NCI-H2227 treated with DMSO at 0.1 percent for 48 hours (cell line): ENCODE results near the gene MEF2A.

Experiments used
- DNase-seq: peaks from one replicate; lab custom pipeline; 2025; lab: John Stamatoyannopoulos, UW

The MEF2A gene

DNA sequence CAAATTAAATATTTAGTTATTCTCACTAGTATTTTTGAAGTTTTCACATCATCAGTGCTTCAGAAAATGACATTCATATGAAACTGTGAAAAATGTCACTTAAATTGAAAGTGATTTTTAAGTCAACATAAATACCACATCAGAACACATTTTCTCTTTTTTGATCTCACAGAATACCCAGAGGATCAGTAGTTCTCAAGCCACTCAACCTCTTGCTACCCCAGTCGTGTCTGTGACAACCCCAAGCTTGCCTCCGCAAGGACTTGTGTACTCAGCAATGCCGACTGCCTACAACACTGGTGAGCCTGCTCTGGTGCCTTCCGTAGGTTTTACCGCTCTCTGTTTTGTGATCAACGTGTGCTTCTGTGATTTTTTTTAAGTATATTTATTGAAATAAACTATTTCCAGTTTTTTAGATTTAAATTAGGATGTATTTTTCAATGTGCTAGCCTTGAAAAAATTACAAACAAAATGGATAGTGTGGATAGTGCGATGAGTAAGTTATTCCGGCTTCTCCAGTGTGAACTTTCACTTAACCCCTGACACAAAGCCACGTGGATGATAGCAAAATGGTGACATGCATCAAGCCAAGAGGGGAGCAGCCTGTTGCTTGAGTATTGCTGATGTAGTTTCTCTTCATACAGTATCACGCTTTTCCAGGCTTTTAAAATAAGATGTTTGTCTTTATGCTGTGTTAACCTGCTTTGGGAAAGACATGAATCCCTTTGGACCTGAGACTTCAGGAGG lies 140.9 kb downstream of the MEF2A start:
- DNase-seq, result no peak

DNA sequence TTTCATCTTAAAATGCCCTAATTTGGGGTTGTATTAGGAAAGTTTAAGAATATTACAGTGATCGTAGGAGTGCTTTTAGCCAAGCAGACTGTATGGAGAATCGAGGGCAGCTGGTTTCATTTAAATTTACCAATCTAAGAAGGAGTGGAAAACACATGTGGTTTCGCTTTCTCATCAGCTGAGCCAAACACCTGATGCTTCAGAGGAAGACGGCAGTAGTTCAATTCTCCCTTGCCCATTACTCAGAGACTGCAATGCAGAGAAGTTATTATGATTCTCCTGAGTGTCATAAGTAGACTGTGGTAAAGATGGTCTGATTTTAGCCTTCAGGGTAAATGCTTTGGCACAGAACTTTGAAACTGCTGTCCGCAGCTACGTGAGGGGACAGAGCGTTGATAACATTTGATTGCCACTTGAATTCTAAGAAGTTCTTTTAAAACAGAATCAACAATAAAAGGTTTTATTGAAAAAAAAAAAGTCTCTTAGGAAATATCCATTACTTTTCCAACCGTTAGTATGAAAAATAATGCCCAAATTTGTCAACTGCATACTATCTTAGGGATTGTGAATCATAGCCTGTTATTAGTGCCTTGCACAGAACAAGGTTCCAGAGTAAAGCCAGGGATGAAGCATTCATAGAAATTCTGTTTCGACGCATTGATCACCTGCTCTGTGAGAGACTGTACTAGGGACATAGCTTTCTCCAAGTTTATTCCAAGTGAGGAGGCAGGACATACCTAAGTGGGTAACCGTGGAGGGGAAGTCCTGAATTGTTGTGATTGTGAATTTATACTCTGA lies 141.9 kb downstream of the MEF2A start:
- no peak for DNase-seq

DNA sequence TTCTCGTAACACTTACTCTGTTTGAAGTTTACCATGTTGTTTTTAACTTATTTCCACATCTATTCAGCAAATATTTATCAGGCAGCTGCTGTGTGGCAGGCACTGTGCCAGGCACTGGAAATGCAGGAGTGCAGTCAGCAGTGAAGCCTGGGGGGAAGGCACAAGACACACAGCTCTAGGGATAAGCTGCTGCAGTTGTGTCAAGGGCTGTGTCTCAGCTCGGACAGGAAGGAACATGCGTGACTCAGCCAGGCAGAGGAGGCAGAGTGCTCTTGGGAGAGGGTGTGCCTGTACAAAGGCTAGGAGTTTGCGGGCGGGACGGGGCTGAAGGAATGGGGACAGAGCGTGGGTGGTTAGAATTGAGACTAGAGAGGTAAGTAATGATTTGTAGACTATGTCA lies 142.8 kb downstream of the MEF2A start:
- no peak for DNase-seq

DNA sequence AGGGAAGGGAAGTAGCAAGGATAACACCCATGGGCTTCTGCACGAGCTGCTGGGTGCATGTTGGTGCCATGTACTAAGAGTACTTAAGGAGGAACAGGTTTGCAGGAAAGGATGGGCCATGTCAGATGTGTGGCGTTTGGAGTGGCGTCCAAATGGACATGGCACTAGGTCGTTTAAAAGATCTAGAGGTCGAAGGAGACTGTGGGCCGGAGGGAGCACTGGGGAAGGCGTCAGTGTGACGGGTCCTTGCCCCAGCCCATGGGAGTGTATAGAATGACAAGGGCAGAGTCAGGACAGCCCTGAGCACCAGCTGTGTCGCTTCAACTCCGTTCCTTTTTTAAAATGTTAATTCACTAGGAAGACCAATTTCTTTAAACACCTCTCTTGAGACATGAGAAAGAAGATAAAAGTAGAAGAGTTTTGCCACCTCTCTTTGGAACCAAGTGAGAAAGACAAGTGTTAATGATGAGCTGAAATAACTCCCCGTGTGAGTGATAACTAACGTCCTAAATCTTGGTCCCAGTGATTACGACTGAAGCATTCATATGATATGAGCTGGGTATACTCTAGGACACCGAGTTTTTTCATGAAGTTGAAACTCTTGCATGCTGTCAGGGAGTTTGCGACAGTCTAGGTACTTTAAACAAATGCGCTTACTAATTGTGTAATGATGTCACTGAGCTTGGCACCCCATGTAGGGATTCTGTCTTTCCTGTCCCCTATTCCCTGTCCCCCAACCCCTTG lies 143.6 kb downstream of the MEF2A start:
- no peak for DNase-seq

DNA sequence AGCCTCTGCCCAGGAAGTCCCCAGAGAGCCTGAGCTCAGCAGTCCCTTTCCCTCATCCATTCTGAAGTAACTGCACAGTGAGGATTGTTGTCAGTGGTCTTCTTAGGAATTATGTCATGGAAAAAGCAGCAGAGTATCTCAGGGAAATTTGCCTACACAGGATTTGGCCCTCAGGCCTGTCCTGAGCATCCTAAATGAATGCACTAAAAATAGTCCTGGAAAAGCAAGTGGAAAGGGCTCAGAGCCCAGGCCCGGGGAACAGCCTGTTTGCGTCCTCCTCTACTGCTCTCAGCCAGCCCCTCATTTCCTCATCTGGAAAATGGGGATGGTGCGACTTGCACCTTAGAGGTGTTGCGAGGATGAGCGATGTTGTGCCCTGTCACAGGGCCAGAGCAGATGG lies 145.8 kb downstream of the MEF2A start:
- no peak for DNase-seq

DNA sequence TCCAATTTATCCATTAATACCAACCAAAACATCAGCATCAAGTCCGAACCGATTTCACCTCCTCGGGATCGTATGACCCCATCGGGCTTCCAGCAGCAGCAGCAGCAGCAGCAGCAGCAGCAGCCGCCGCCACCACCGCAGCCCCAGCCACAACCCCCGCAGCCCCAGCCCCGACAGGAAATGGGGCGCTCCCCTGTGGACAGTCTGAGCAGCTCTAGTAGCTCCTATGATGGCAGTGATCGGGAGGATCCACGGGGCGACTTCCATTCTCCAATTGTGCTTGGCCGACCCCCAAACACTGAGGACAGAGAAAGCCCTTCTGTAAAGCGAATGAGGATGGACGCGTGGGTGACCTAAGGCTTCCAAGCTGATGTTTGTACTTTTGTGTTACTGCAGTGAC lies 146.6 kb downstream of the MEF2A start:
- DNase-seq, result no peak

DNA sequence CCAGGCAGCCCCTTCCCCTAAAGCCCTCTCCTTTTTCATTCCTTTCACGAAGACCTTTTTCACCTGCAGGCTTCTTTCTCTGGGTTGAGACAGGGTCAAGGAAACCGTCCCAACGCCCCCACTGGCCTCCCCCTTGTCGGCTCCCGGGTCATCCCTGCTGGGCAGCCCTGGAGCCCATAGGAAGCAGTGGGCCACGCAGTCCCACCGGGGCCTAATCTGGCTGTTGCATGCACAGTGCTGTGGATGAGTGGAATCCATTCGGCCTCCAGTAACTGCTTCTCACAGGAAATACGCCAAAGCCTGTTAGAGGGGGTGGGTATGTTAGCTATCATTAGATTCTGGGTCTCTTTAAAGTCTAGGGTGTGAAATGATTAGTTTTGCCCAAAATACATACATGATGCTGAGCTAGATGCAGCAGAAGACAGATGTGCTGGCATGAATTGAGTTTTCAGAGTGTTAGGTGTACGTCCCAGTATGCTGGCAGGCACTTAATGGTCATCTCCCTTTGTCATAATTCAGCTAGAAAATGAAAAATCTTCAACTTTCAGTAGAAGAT lies 150.8 kb downstream of the MEF2A start:
- DNase-seq, result no peak

DNA sequence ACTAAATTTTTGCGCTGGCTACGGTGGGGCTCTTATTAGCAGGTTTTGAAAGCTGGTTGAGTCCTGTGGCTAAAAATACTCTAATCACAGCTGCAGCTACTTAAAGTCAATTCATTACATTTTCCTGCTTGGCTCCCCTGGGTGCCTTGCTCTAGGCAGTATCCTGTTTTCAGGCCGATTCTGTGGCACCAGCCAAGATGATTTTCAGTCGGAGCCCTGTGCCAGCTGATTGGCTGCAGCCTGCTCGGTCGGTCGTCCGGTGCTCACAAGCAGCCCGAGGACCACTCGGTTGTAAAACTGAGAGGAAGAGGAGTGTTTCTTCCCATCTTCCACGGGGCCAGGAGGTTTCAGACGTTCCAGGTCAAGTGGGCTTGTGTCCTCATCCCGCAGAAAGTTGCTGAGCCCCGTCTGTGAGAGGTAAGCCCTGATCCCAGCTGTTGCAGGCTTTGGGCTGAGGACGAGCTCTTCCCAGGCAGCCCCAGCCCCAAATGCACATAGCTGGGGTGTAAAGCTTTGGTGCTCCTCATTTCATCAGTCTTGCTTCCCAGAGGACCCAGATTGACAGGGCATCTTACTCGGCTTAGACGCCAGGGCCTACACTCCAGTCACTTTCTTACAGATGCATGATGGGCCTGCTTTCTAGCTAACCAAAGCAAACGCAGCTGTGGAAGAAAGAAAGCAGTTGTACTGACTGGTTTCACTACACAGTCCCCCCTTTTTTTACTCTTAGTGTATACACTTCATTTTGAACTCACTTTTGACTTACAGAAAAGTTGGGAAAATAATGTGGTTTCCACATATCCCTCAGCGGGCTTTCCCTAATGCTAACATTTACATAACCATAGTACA lies 151.6 kb downstream of the MEF2A start:
- peak; percentile 9 for DNase-seq

DNA sequence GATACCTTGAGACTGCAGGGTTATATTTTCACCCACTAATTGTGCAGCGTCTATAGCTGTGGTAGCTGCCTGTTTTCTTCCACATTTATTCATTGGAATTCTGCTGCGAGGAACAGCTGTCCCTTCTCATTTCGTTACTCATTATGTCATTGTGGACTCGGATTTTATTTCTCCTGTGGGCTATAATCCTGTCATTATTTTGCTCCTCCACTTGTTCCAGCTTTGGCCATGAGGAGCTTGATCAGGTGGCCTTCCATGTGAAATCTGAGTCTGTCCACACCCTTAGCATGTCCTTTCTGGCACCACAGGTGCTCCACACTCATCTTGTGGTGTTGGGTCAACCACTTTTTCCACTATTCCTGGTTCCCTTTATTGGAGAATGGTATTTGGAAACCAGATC lies 152.6 kb downstream of the MEF2A start:
- no peak for DNase-seq

DNA sequence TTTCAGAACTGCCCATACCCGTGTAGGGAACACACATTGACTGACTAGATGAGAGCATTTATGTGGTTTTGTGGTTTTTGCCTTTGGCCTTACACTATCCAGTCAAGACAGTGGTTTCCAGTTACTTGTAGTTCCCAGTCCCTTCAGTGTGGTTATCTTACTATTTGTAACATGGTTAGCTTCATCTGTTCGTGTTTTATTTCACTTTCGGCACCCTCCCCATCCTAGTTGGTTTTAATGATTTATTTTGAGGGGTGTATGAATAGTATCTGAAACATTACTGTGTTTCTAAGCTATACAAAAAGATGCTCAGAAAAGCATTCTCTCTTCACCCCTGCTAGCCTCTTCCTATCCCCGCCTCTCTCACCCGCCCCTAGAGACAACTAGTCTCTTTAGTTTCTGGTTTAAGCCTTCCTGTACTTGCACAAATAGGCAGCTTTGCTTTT lies 153.3 kb downstream of the MEF2A start:
- DNase-seq, result no peak

DNA sequence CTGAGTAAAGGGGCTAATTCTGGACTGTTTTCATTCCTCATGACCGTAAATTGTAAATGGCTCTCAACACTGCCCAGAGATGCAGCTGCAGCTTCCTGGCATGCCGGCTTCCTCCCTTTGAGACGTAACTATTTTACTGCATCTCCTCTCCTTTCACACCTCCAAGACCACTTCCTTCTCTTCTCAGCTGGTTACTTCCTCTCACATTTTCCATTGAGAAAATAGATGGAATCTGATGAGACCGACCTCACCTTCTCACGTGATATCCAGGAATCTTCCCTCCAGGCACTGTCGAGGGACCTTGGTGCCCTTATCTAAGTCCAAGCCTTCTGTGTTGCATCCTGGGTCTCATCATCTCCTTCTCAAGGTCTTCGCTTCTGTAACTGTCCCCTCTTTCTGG lies 154.7 kb downstream of the MEF2A start:
- DNase-seq, result no peak

DNA sequence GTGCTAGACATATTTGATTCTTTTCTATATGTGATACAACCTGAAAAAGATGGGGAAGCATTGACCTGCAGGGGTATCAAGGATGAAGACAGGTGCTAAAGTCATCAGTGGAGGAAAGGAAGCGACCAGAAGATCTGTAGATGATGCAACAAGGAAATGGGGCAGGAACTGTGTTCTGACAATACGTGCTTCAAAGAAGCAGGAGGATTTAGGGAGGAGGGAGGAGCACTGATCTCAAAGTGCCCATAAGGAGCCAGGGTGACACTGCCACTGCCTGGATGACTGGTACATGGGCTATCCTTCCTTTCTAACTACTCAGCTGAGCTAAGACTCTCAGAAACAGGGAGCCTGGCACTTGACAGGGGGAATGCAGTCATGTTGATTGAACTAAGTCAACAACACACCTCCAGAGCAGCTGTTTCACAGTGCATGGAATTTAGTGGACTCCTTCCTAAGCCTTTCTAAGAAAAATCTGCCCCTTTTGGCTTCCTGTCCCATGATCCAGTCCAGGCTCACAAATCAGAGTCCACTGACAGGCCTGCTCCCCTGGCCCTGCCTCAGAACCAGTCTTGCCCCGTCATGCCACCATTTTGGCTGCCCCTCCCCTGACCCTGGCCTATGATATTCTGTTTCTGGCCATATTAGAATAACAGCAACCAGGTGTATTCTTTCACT lies 155.5 kb downstream of the MEF2A start:
- no peak for DNase-seq

DNA sequence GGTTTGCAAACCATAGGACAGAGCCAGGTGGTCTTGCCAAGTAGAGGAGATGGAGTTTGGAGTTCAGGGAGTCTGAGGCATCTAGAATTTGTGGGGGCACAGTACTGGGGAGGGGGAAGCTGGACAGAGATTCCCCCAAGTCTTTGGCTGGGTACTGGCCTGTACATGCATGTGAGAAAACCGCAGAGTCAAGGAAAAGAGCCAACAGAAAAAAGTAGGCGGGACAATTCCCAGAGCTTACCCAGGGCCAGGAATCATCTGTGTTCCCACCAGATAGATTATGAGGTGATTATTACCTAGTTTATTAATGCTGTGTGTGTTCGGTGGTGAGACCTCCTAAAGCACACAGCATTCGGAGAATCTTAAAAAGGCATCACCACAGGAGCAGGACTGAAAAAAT lies 156.1 kb downstream of the MEF2A start:
- no peak for DNase-seq

DNA sequence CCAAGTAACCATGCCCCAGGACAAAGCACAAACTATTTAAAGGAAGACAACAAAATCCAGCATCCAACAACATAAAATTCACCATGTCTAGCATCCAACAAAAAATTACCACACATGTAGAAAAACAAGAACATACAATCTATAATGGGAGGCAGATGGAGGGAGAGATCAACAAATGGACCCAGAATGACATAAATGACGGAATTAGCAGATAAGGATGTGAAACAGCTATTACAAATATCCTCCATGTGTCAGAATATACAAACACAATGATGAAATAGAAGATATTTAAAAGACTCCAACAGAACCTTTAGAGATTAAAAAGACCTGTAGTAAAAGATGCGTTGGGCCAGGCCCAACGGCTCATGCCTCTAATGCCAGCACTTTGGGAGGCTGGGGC lies 156.6 kb downstream of the MEF2A start:
- DNase-seq, result no peak

DNA sequence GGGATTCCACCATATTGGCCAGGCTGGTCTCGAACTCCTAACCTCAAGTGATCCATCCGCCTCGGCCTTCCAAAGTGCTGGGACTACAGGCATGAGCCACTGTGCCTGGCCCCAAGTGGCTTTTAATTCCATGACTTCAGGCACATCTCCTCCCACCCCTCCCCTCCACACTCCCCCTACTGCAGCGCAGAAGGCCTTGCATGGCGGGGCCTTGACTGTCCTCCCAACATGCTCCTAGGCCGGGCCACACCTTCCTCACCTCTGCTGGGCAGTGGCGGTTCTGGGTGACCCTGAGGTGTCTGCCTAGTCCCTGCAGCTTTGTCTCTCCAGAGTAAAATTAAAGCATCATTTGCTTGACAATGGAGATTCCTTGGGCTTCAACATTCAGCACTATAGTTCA lies 160.5 kb downstream of the MEF2A start:
- DNase-seq, result no peak

DNA sequence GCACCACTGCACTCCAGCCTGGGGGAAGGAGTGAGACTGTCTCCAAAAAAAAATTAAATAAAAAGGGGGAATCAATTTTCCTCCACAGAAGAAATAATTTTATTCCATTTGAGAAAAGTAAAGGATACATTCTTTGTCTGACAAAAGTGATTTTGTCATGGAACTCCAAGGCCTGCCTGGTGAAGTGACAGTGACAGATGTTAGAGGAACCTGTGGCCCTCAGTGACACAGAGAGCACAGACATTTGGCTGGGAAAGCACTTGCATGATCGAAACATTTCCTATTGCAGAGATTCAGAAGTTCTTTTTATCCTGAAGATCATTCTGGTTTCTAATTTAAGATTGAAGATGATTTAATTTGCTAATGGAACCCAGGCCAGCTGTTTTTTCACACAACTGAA lies 161.5 kb downstream of the MEF2A start:
- DNase-seq, result no peak

DNA sequence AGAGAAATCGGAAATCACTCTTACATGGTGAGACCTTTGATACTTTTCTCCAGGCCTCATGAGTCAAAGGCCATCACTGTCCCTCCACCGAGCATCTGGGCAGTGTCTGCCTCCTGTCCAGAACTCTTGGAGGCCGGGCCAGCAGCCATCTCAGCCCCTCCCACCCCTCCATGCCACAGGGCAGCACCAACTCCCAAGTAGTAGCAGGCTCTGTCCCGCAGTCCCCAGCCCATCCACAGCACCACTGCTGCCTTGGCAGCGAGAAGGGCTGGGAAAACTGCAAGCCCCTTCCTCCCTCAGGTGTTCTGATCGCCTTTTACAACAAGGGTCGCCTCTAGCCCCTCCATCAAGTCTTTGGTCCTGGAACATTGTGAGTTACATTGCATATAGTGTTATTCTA lies 161.9 kb downstream of the MEF2A start:
- no peak for DNase-seq

DNA sequence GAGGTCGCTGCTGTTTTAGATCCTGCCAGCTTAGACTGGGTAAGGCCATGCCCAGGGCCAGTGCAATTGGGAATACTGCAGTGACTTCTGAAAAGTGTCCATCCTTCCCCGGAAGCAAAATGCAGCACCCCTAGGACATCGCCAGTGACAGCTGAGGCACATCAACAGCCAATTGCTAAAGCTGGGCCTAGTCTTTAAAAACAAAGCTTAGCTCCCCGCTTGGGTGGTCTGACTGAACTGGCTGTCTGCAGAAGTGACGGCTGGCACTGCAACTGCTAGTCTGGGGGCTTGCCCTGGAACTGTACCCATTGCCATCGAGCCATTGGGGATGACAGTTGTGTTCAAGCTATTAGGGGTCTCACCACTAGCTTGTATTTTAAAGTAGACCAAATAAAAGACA lies 163.1 kb downstream of the MEF2A start:
- no peak for DNase-seq

DNA sequence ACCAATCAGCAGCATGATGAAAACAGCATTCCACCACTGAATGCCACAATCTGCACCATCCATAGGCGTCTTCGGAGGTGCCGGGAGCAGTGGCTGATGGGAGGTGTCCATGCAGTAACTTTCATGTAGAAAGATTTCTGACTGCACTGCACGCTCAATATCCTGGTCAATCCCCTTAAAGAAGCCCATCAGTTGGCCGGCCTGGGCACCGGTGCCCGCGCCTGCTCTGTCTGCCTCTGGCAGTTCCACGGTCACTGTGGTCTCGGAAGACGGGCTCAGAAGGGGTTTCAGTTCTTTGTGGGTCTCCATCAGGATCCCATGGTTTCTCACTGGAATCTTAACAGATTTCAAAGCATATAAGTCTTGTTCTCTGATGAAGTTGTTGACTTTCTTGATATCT lies 163.5 kb downstream of the MEF2A start:
- no peak for DNase-seq

DNA sequence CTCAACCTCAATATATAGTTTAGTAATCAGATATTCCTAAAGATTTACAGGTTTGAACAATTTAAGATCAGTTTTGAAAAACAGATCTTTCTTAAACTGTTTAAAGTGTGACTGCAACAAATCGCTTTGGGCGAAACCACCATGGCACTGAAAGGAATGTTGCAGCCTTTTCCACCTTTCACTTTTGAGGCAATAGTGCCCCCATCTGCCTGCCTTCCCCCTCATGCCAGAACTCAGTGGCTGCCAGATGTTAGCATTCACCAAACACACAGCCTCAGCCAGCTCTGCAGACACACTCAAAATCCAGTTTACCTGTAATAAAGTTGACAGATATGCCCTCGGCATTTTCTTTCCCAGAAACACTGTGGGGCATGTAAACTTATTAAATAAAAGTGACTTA lies 164.1 kb downstream of the MEF2A start:
- DNase-seq, result no peak
